Fibroblast of mammary gland (primary cell): ENCODE measurements around the gene ABHD11.

Experiments used
- DNase-seq: peaks from one replicate; pipeline ENCODE4 v3.0.0-alpha.2; 2010; ENCODE audit warnings: low read depth
- H3K4me3 ChIP-seq: 2 replicates; pipeline ENCODE4 v1.5.1; 2011; ENCODE audit warnings: low read depth, mild to moderate bottlenecking, low read length, moderate library complexity; ENCODE audit not compliant: control insufficient read depth
- TF ChIP-seq, protein P1 (sequence below): conservative IDR thresholded peaks from 2 replicates; pipeline ENCODE4 v1.5.1; 2011; ENCODE audit warnings: low read depth, low read length, inconsistent platforms; ENCODE audit not compliant: control insufficient read depth, insufficient read depth

ABHD11 gene

DNA sequence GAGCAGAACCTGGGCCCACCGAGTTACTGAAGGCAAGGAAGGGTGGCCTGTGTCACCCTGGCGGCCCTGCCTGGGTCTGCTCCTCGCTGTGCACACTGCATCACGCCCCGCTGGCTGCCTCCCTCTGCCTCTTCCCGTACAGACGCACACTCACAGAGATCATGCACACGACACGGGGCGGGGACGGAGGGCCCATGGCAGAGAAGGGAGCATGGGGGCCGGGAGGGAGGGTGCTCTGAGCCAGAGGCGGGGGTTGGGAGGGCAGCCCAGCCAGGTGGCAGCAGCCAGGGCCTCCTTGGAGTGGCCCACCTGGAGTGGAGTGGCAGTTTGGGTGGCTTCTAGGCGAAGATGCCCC lies 38.6 kb downstream of the ABHD11 start:
- TF ChIP-seq, protein P1, sequence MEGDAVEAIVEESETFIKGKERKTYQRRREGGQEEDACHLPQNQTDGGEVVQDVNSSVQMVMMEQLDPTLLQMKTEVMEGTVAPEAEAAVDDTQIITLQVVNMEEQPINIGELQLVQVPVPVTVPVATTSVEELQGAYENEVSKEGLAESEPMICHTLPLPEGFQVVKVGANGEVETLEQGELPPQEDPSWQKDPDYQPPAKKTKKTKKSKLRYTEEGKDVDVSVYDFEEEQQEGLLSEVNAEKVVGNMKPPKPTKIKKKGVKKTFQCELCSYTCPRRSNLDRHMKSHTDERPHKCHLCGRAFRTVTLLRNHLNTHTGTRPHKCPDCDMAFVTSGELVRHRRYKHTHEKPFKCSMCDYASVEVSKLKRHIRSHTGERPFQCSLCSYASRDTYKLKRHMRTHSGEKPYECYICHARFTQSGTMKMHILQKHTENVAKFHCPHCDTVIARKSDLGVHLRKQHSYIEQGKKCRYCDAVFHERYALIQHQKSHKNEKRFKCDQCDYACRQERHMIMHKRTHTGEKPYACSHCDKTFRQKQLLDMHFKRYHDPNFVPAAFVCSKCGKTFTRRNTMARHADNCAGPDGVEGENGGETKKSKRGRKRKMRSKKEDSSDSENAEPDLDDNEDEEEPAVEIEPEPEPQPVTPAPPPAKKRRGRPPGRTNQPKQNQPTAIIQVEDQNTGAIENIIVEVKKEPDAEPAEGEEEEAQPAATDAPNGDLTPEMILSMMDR = no peak
- DNase-seq = no peak
- H3K4me3 ChIP-seq = no peak overlapping the region

DNA sequence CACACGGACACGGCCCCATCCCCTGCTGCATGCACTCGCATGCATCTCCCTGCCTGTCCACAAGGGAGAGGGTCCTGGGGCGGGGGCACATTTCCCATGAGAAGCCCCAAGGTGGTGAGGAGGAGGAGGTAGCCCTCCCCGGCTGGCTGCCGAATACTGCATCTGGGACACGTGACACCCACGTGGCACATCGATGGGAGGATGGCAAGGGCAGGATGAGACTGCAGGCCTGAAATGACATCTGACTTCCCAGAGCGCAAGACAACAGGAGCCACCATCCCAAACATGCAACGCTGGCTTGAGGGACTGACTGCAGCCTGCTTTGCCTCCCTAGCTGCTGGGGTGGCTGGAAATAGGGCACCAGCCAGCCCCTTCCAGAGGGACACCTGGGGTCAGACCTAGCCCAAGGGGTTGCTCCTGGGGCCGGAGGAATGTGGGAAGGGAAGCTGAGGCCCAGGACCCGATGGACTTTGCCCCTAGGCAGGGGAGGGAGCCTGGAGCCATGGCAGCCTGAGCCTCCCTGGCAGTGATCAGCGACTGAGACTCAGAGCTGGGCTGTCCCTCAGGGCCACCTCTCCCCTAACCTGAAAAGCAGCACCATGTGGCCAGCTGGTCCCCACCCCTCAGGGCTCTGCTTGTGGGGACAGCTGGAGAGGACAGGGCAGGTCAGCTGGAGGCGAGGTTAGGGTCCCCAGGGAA lies 39.1 kb downstream of the ABHD11 start:
- no peak for DNase-seq
- H3K4me3 ChIP-seq = no peak overlapping the region
- TF ChIP-seq, protein P1 = no peak

DNA sequence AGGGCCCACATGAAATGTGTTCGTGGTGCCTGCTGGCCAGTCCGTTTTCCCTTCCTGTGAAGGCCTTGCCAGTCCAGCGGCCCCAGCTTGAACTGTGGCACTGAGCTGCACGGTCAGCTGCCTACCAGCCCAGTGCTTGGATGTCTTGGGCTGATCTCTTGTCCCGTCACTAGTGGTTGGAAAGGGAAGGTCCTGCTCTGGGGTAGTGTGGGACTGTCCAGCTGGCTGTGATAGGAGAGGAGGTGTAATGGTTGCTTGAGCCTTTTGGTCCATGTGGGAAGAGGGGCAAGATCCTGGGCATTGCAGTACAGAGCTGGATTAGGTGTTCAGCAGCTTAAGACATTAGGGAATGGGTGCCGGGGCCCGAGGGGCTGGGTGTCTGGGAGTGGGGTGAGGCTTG lies 40.2 kb downstream of the ABHD11 start:
- DNase-seq = no peak
- no peak overlapping the region for H3K4me3 ChIP-seq
- TF ChIP-seq, protein P1 = no peak

DNA sequence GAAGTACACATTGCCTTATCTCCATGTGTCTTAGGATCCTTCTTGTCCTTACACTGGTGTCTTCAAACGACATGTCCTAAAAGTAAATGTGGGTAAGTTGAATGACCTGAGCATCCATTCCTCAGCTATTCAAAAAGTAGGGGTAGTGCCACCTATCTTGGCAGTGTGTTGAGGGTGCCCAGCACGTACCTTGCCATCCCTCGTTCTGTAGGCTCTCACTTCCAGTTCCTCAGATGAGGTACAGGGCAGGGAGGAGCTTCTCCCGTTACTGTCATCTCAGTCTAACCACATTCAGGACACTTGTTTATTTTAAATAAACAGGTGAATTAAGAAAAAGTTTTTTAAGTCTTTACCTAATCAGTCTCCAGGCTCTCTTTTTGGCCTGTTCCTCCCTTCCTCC lies 42.2 kb downstream of the ABHD11 start:
- no peak for DNase-seq
- TF ChIP-seq, protein P1 = no peak
- no peak overlapping the region for H3K4me3 ChIP-seq

DNA sequence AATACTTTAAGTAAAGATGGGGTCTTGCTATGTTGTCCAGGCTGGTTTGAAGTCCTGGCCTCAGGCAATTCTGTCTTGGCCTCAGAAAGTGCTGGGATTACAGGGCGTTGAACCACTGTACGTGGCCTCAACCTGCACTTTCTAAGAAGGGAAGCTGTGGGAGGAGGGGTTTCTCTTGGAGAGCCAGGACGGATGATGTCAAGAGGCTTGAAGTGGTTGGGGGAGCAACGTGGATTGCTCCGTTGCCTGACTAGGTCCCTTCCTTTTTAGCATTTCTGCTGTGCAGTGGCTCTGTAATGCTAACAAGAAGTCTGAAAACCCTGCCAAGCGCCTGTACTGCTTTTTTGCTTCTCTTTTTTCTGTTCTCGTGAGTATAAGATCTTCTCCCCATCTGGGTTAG lies 48.0 kb downstream of the ABHD11 start:
- no peak overlapping the region for H3K4me3 ChIP-seq
- TF ChIP-seq, protein P1 = no peak
- no peak for DNase-seq

DNA sequence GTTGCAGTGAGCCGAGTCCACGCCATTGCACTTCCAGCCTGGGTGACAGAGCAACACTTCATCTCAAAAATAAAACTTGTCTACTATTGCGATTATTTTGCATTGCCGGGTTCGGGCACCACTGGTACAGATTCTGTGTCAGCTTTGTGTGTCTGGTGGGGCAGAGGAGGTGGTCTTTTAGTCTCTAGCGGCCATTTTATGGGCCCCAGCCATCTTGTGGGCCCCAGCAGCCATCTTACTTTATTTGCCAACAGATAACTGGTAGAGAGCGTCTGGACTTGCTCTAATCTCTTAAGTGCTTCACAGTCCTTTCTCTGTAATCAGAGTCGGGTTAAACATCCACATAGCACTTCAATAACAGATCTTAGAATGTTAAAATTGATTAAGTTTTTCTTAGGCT lies 50.3 kb downstream of the ABHD11 start:
- TF ChIP-seq, protein P1 = no peak
- no peak overlapping the region for H3K4me3 ChIP-seq
- no peak for DNase-seq
